GM12892 (cell line): ENCODE data around the gene RND3.

Experiments
- POLR2A ChIP-seq: IDR thresholded peaks from 2 replicates; pipeline ENCODE4 v1.6.1; 2011; ENCODE audit warnings: low read depth, low read length, control low read depth
- POLR2AphosphoS5 ChIP-seq: IDR thresholded peaks from 2 replicates; pipeline ENCODE4 v1.6.1; 2011; ENCODE audit warnings: low read depth, low read length, control low read depth

- TF ChIP-seq POLR2A, result no peak
- TF ChIP-seq POLR2AphosphoS5, result no peak
Measured at GRCh38 chr2:150427298-150427697, 60.2 kb downstream of the RND3 start.
